GM06990 (cell line): ENCODE measurements around the gene MEX3A.
"Not testable (repeated sequence)": the region's sequence is repeated elsewhere in the genome, so short reads cannot be mapped to it uniquely, and the experiment has no call there.

Experiments used
- DNase-seq: peaks from one replicate; pipeline ENCODE4 v3.0.0-alpha.2; 2011; ENCODE audit not compliant: insufficient read length; ENCODE audit errors: extremely low read depth
- H3K27me3 ChIP-seq: replicated peaks from 2 replicates; pipeline ENCODE4 v1.6.0; 2011; ENCODE audit warnings: low read length; ENCODE audit not compliant: control insufficient read depth, insufficient read depth
- H3K36me3 ChIP-seq: 2 replicates; pipeline ENCODE4 v1.5.1; 2011; ENCODE audit warnings: low read length; ENCODE audit not compliant: control insufficient read depth, insufficient read depth
- H3K4me3 ChIP-seq: replicated peaks from 2 replicates; pipeline ENCODE4 v1.5.1; 2011; ENCODE audit warnings: low read depth, mild to moderate bottlenecking, control low read depth, low read length
- TF ChIP-seq, protein P1 (sequence below): IDR thresholded peaks from 2 replicates; pipeline ENCODE4 v1.5.1; 2011; ENCODE audit warnings: low read length, control low read depth, mild to moderate bottlenecking, inconsistent platforms; ENCODE audit not compliant: insufficient read depth, poor library complexity, severe bottlenecking

The MEX3A gene

DNA sequence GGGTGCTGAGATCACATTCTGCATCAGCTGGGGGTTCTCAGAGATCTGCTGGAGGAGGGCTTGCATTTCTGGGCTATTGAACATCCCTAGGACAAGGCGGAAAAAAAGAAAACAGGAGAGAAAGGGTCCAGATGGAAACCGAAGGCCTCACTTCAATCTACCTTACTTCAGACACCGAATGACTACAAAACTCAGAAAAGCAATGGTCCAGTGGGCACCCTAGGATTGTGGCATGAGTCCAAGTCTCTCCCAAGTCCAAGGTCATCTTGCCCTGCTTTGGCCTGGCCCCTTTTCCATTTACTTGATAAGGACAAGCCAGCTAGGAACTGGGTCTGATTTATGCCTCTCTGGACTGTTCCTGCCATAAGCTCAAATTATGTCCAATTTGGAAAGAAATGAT, 39.4 kb downstream of the MEX3A start:
- TF ChIP-seq, protein P1, sequence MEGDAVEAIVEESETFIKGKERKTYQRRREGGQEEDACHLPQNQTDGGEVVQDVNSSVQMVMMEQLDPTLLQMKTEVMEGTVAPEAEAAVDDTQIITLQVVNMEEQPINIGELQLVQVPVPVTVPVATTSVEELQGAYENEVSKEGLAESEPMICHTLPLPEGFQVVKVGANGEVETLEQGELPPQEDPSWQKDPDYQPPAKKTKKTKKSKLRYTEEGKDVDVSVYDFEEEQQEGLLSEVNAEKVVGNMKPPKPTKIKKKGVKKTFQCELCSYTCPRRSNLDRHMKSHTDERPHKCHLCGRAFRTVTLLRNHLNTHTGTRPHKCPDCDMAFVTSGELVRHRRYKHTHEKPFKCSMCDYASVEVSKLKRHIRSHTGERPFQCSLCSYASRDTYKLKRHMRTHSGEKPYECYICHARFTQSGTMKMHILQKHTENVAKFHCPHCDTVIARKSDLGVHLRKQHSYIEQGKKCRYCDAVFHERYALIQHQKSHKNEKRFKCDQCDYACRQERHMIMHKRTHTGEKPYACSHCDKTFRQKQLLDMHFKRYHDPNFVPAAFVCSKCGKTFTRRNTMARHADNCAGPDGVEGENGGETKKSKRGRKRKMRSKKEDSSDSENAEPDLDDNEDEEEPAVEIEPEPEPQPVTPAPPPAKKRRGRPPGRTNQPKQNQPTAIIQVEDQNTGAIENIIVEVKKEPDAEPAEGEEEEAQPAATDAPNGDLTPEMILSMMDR: no peak
- DNase-seq: no peak
- Histone ChIP-seq H3K36me3 (peaks cover 10% of the 10 kb centered on the region), H3K27me3 (no peaks in the 10 kb centered on the region), H3K4me3 (no peak overlapping the region)

DNA sequence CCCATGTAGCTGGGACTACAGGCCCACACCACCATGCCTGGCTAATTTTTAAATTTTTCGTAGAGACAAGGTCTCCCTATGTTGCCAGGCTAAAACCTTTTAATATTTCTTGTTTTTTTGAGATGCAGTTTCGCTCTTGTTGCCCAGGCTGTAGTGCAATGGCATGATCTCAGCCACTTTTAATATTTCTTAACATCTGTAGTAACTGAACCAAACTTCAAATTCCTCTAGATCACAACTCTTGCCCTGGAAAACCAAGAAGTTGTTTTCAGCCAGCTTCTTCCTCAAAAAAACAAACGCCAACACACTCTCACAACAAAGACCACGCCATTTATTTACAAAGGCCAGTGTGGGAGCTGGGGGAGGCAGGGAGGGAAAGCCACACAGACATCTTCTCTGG, 47.3 kb downstream of the MEX3A start:
- not testable (repeated sequence) for H3K4me3 ChIP-seq, DNase-seq, H3K36me3 ChIP-seq, H3K27me3 ChIP-seq

DNA sequence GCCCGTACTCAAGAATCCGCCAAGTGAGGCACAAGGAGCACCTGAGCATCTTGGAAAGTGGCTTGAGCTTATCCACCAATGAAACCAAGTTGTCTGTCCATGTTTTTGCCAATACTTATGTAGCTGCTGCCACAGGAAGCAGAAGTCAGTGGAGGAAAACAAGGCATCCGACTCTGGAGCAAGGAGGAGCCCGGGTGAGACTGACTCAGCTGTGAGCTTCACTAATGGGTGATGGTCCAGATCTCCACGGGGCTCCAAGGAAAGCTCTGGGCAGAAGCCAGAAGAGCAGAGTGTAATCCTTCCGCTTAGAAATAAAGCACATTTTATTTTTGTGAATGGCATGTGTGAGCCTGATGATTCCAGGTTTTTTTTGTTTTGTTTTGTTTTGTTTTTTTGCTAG, 49.3 kb downstream of the MEX3A start:
- TF ChIP-seq, protein P1: no peak
- H3K27me3 ChIP-seq: no peaks in the 10 kb centered on the region
- no peak overlapping the region for H3K4me3 ChIP-seq
- H3K36me3 ChIP-seq: no peaks in the 10 kb centered on the region; the same call in 1 of the 2 replicates
- DNase-seq: no peak

DNA sequence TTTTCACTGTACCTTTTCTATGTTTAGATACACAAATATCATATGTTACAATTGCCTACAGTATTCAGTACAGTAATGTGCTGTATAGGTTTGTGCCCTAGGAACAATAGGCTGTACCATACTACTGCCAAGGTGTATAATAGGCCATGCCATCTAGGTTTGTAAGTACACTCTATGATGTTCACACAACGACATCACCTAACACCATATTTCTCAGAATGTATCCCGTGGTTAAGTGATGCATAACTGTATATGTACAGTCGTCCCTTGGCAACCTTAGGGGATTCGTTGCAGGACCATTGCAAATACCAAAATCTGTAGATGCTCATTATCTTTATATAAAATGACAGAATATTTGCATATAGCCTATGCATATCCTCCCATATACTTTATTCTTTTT, 55.7 kb downstream of the MEX3A start:
- H3K4me3 ChIP-seq: no peak overlapping the region
- H3K36me3 ChIP-seq: no peaks in the 10 kb centered on the region
- DNase-seq: no peak
- H3K27me3 ChIP-seq: no peaks in the 10 kb centered on the region
- TF ChIP-seq, protein P1: no peak

DNA sequence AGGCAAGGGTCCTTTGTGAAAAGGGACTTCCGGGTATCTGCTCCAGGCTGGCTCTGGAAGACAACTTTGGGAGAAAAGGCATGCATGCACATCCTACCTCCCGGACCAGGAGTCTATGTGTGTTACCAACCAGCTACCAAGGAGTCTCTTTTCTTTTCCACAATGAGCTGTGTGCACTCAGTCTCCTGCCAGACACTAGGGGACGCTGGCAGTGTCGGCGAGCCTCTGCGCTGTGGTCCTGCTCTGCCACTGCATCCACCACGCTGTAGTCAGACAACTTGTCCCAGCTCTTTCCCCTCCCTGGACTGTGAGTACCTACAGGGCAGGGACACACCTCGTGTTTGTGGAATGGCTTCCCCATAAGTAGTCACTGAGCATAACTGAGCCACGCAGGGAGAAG, 56.4 kb downstream of the MEX3A start:
- Histone ChIP-seq H3K27me3 (no peaks in the 10 kb centered on the region), H3K36me3 (no peaks in the 10 kb centered on the region), H3K4me3 (no peak overlapping the region)
- DNase-seq: peak; percentile 37
- TF ChIP-seq, protein P1: peak; percentile 84

DNA sequence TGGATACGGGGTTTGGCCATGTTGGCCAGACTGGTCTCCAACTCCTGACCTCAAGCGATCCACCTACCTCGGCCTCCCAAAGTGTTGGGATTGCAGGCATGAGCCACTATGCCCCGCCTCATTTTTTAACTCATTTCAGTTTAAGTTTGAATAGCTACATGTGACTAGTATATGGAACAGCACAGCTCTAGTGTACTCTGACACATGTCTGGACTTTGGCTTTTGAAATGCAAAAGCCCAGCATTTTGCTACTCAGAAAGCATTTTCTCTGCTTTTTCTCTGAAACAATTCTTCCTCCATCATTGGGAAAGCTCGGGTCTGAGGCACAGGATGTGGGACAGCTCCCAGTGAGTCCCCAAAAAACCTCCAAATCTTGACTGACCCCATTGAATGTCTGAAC, 57.5 kb downstream of the MEX3A start:
- TF ChIP-seq, protein P1: no peak
- Histone ChIP-seq H3K27me3 (no peaks in the 10 kb centered on the region), H3K4me3 (no peak overlapping the region), H3K36me3 (no peaks in the 10 kb centered on the region)
- no peak for DNase-seq
